WERI-Rb-1 (cell line): ENCODE results near the gene ACTL9.

Experiments
- DNase-seq: peaks from one replicate; pipeline ENCODE4 v3.0.0-alpha.2; 2020
- H3K27ac ChIP-seq: fragments of 250-450 bp; sonication (Bioruptor Pico); 2 replicates; pipeline ENCODE4 v1.5.1; 2020; ENCODE audit warnings: mild to moderate bottlenecking, moderate library complexity
- H3K27me3 ChIP-seq: fragments of 250-450 bp; sonication (Bioruptor Pico); 2 replicates; pipeline ENCODE4 v1.5.1; 2021; ENCODE audit warnings: mild to moderate bottlenecking, low read depth, moderate library complexity; ENCODE audit not compliant: insufficient read depth, severe bottlenecking
- H3K36me3 ChIP-seq: fragments of 250-450 bp; sonication (Bioruptor Pico); 2 replicates; pipeline ENCODE4 v1.5.1; 2020; ENCODE audit warnings: mild to moderate bottlenecking, moderate library complexity
- H3K4me3 ChIP-seq: 2 replicates; pipeline ENCODE4 v1.5.1; 2011; ENCODE audit warnings: low read depth, mild to moderate bottlenecking, control low read depth, low read length
- H3K9me3 ChIP-seq: fragments of 250-450 bp; sonication (Bioruptor Pico); 2 replicates; pipeline ENCODE4 v1.5.1; 2021; ENCODE audit warnings: mild to moderate bottlenecking, moderate library complexity; ENCODE audit not compliant: severe bottlenecking
- CTCF ChIP-seq: IDR thresholded peaks from 2 replicates; pipeline ENCODE4 v1.5.1; 2011; ENCODE audit warnings: low read depth, mild to moderate bottlenecking, control low read depth, inconsistent platforms, low read length

Gene ACTL9

GRCh38 chr19:8682472-8682871 is 16.1 kb downstream of the ACTL9 start:
- Histone ChIP-seq H3K9me3 (no peaks in the 10 kb centered on the region), H3K27me3 (peaks cover 45% of the 10 kb centered on the region), H3K4me3 (no peak overlapping the region), H3K27ac (no peak overlapping the region), H3K36me3 (no peaks in the 10 kb centered on the region)
- no peak for DNase-seq
- TF ChIP-seq CTCF, result no peak

- H3K36me3 ChIP-seq, result no peaks in the 10 kb centered on the region
- no peak for TF ChIP-seq CTCF
Observed at GRCh38 chr19:8681345-8682029, 17.1 kb downstream of the ACTL9 start.

GRCh38 chr19:8680676-8681344 is 17.8 kb downstream of the ACTL9 start:
- no peak overlapping the region for H3K4me3 ChIP-seq
- peaks cover 56% of the 10 kb centered on the region for H3K27me3 ChIP-seq
- no peaks in the 10 kb centered on the region for H3K9me3 ChIP-seq
- no peak for DNase-seq
- no peak overlapping the region for H3K27ac ChIP-seq
- no peaks in the 10 kb centered on the region for H3K36me3 ChIP-seq
- TF ChIP-seq CTCF, result no peak

More at GRCh38 chr19:8681345-8682029, 17.1 kb downstream of the ACTL9 start:
- H3K27ac ChIP-seq, result no peak overlapping the region
- H3K27me3 ChIP-seq, result peaks cover 52% of the 10 kb centered on the region
- H3K9me3 ChIP-seq, result no peaks in the 10 kb centered on the region
- no peak for DNase-seq
- H3K4me3 ChIP-seq, result no peak overlapping the region

- no peak for DNase-seq
- H3K4me3 ChIP-seq, result no peak overlapping the region
- H3K27ac ChIP-seq, result no peak overlapping the region
- TF ChIP-seq CTCF, result no peak
- H3K36me3 ChIP-seq, result no peaks in the 10 kb centered on the region
- peaks cover 72% of the 10 kb centered on the region for H3K27me3 ChIP-seq
- no peaks in the 10 kb centered on the region for H3K9me3 ChIP-seq
Observed at GRCh38 chr19:8678244-8678807, 20.3 kb downstream of the ACTL9 start.

GRCh38 chr19:8675066-8675465 is 23.5 kb downstream of the ACTL9 start:
- Histone ChIP-seq H3K27me3 (peaks cover 67% of the 10 kb centered on the region), H3K27ac (no peak overlapping the region), H3K9me3 (no peaks in the 10 kb centered on the region), H3K4me3 (no peak overlapping the region), H3K36me3 (no peaks in the 10 kb centered on the region)
- no peak for DNase-seq
- no peak for TF ChIP-seq CTCF
